Right renal cortex interstitium (tissue), 3 donors: ENCODE results near the gene PCDHB9. TPM values are rescaled to one million over a fixed set of nuclear protein-coding genes. Genes with fewer than 3 reads are reported as not detected.
"Not testable (repeated sequence)": the region's sequence is repeated elsewhere in the genome, so short reads cannot be mapped to it uniquely, and the experiment has no call there.

Experiments
- DNase-seq, 3 donors: peaks; one replicate each; pipeline ENCODE4 v3.0.0-alpha.2; 2013; ENCODE audit warnings: low read depth in 3 of 3, low spot score in 2 of 3
- polyA plus RNA-seq, 3 donors: library from polyadenylated mRNA; unstranded; fragments of 120-200 nt; gene quantifications; one replicate each; pipeline ENCODE4 v1.2.1, GENCODE V29; 2013; ENCODE audit not compliant: insufficient read length in 3 of 3

The PCDHB9 gene
- polyA plus RNA-seq, 3 donors = 4.3 to 5.0 (median 4.9) TPM

DNA sequence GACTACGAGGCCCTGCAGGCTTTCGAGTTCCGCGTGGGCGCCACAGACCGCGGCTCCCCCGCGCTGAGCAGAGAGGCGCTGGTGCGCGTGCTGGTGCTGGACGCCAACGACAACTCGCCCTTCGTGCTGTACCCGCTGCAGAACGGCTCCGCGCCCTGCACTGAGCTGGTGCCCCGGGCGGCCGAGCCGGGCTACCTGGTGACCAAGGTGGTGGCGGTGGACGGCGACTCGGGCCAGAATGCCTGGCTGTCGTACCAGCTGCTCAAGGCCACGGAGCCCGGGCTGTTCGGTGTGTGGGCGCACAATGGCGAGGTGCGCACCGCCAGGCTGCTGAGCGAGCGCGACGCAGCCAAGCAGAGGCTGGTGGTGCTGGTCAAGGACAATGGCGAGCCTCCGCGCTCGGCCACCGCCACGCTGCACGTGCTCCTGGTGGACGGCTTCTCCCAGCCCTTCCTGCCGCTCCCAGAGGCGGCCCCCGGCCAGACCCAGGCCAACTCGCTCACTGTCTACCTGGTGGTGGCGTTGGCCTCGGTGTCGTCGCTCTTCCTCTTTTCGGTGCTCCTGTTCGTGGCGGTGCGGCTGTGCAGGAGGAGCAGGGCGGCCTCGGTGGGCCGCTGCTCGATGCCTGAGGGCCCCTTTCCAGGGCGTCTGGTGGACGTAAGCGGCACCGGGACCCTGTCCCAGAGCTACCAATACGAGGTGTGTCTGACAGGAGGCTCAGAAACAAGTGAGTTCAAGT lies 2.7 kb upstream of the PCDHB9 start:
- not testable (repeated sequence) for DNase-seq

GRCh38 chr5:141188682-141189081 lies 1.7 kb downstream of the PCDHB9 start:
- not testable (repeated sequence) for DNase-seq

GRCh38 chr5:141189131-141189530 lies 2.2 kb downstream of the PCDHB9 start:
- DNase-seq = not testable (repeated sequence)

- DNase-seq = no peak
Observed at GRCh38 chr5:141192110-141192725, 5.3 kb downstream of the PCDHB9 start, which contains the start of gene PCDHB10. Gene PCDHB10, plus strand, starts transcription at chr5:141192353. Its CDS starts 200 bp downstream, at chr5:141192553.

GRCh38 chr5:141194332-141194731 lies 7.4 kb downstream of the PCDHB9 start:
- not testable (repeated sequence) for DNase-seq

DNA sequence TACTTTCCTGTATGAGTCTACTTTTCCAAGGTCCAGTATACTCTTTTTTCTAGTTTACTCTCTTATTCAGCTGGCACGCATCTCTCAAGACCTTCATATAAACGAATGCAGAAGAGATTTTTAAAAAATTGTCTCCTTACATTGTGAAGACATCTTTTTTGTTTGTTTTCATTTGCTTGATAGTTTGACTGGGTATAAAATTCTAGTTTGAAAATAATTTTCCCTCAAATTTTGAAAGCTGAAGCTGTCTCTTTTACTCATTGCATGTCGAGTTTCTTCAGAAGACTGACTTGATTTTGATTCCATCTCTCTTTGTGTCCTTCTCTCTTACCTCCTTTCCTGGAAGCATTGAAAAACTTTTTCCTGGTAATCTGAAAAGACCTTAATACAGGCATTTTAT lies 9.4 kb downstream of the PCDHB9 start:
- no peak for DNase-seq

DNA sequence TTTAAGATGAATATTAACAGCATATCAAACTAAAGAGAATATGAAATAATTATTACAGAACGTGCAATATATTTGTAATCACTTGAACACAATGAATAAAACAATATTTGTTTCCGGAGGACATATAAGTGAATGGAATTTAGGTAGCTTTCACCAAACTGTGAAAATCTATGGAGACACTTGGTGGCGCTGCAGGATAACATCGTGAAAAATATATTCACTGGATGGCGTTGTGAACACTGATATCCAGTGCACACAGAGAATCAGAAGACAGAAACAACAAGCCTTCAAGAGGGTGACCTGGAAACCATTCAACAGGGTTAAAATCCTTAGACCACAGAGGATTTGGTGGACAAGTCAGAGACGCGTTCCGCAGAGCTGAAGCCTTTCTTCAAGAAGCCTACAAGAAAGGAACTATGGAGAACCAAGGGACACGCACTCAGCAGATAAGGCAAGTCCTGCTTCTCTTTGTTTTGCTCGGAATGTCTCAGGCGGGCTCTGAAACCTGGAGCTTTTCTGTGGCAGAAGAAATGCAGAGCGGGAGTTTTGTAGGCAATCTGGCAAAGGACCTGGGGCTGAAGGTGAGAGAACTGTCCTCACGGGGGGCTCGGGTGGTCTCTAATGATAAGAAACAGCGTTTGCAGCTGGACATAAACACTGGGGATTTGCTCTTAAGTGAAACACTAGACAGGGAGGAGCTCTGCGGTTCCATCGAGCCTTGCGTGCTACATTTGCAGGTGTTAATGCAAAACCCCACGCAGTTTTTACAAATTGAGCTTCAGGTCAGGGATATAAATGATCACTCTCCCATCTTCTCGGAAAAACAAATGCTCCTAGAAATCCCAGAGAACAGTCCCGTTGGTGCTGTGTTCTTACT lies 12.6 kb downstream of the PCDHB9 start, which contains the start of gene PCDHB11:
Gene PCDHB11, plus strand, starts transcription at position 269 of the 877 bp plus-strand sequence. Its CDS starts 148 bp downstream, at position 417.
- DNase-seq = no peak

DNA sequence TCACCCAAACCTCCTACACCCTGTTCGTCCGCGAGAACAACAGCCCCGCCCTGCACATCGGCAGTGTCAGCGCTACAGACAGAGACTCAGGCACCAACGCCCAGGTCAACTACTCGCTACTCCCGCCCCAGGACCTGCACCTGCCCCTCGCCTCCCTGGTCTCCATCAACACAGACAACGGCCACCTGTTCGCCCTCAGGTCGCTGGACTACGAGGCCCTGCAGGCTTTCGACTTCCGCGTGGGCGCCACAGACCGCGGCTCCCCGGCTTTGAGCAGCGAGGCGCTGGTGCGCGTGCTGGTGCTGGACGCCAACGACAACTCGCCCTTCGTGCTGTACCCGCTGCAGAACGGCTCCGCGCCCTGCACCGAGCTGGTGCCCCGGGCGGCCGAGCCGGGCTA lies 14.2 kb downstream of the PCDHB9 start:
- not testable (repeated sequence) for DNase-seq

GRCh38 chr5:141201646-141202045 lies 14.7 kb downstream of the PCDHB9 start:
- not testable (repeated sequence) for DNase-seq

DNA sequence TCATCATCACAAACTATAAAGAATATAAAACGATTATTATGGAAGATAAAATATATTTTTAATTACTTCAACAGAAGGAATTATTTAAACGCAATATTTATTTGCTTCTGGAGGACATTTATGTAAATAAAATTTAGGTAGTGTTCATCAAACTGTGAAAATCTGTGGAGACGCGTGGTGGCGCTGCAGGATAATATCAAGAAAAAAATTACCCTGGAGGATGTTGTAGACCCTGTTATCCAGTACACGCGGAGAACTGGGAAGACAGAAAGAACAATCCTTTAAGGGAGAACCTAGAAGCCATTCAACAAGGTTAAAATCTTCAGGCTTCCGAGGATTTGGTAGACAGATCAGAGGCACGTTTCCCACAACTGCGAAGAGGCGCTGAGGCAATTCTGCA lies 21.5 kb downstream of the PCDHB9 start, which contains the start of gene PCDHB12:
Gene PCDHB12, plus strand, starts transcription at position 242 of the 400 bp plus-strand sequence. CDS start 189 bp downstream, outside the sequence.
- no peak for DNase-seq

GRCh38 chr5:141210281-141210680 lies 23.3 kb downstream of the PCDHB9 start:
- DNase-seq = not testable (repeated sequence)

DNA sequence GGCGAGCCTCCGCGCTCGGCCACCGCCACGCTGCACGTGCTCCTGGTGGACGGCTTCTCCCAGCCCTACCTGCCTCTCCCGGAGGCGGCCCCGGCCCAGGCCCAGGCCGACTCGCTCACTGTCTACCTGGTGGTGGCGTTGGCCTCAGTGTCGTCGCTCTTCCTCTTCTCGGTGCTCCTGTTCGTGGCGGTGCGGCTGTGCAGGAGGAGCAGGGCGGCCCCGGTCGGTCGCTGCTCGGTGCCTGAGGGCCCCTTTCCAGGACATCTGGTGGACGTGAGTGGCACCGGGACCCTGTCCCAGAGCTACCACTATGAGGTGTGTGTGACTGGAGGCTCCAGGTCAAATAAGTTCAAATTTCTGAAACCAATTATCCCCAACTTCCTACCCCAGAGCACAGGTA lies 23.9 kb downstream of the PCDHB9 start:
- DNase-seq = not testable (repeated sequence)

- not testable (repeated sequence) for DNase-seq
Observed at GRCh38 chr5:141213656-141214339, 26.8 kb downstream of the PCDHB9 start, which contains the start of gene PCDHB13. Gene PCDHB13, plus strand, starts transcription at chr5:141213919. Its CDS starts 205 bp downstream, at chr5:141214124.

GRCh38 chr5:141214583-141214982 lies 27.6 kb downstream of the PCDHB9 start:
- not testable (repeated sequence) for DNase-seq

GRCh38 chr5:141215504-141215903 lies 28.5 kb downstream of the PCDHB9 start:
- DNase-seq = not testable (repeated sequence)

GRCh38 chr5:141216035-141216434 lies 29.1 kb downstream of the PCDHB9 start:
- not testable (repeated sequence) for DNase-seq

DNA sequence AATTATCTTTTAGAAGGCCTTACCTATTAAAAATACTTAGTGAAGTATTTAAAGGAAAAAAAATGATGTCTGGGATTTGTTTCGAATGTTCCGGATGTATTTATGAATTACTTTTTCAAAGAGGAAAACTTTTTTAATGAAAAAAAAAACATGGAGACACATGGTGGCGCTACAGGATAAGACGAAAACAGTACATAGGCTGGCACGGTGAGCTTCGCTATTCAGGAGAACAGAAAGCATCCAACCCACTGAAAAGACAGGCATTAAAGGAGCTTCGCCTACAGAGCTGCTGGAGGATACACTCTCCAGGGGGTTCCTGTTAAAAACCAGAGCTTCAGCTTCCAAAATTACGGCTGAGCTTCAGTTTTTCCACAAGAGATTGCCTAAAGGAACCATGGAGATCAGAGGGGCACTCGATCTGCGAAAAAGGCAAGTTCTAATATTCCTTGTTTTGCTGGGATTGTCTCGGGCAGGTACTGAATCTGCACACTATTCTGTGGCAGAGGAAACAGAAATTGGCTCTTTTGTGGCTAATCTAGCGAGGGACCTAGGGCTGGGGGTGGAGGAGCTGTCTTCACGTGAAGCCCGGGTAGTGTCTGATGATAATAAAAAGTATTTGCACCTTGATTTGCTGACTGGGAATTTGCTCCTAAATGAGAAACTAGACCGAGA lies 36.3 kb downstream of the PCDHB9 start, which contains the start of gene PCDHB14:
Gene PCDHB14, plus strand, starts transcription at position 232 of the 672 bp plus-strand sequence. Its CDS starts 163 bp downstream, at position 395.
- DNase-seq = no peak

GRCh38 chr5:141224844-141225243 lies 37.9 kb downstream of the PCDHB9 start:
- not testable (repeated sequence) for DNase-seq

- not testable (repeated sequence) for DNase-seq
Observed at GRCh38 chr5:141225421-141225820, 38.5 kb downstream of the PCDHB9 start.
